ENCODE data around the gene DEFB108B. TPM values are rescaled to one million over a fixed set of nuclear protein-coding genes. Genes with fewer than 3 reads are reported as not detected.
A peak's percentile ranks its signal among the peaks of the same experiment; 100 is the strongest.
"Not testable (repeated sequence)": the region's sequence is repeated elsewhere in the genome, so short reads cannot be mapped to it uniquely, and the experiment has no call there.

DEFB108B gene
- total and polyA plus RNA-seq, 7 donors: not detected

DNA sequence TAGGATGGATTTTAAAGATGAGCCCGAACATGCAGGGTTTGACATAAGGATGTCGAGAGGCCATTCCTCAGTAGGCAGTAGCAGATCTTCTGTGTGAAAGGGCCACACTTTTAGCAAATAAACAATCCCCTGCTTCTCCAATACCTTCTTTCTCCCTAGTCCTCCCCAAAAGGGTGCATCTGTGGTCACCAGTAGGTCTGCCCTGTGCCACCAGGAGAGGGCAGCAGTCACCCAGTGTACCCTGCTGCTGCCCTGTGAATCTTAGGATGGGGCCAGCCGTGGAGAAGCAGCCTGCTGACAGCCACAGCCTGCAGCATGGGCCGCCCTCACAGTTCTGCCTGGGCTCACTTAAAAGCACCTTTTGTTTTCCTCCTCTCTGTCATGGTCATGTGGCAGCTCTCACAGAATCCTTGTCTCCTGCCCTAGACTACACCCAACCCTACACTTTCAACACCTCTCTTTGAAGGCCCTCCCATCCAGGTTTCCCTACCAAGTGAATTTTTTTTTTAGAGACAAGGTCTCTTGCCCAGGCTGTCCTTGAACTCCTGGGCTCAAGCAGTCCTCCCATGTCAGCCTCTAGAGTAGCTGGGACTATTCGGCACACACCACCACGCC lies 40.3 kb upstream of the DEFB108B start:
- H3K27ac ChIP-seq; H3K4me1 ChIP-seq; H3K9me3 ChIP-seq; H3K36me3 ChIP-seq (ENCODE audit: insufficient read depth in 1 of 2, low read depth in 1 of 2); ATAC-seq; H3K4me3 ChIP-seq; H3K27me3 ChIP-seq (ENCODE audit: insufficient read depth in 3 of 3, low read length in 2 of 3); intact Hi-C loops (cut with DNase I): not testable (repeated sequence)
- WGBS, 3 donors: 68 to 90% (median 87%) methylated on average over 4 to 6 of the region's 6 CpGs
- peak; percentile 65 for TF ChIP-seq CTCF (IDR thresholded peaks at IDR 0.05)
- peak; percentile 49 to 67 for DNase-seq

DNA sequence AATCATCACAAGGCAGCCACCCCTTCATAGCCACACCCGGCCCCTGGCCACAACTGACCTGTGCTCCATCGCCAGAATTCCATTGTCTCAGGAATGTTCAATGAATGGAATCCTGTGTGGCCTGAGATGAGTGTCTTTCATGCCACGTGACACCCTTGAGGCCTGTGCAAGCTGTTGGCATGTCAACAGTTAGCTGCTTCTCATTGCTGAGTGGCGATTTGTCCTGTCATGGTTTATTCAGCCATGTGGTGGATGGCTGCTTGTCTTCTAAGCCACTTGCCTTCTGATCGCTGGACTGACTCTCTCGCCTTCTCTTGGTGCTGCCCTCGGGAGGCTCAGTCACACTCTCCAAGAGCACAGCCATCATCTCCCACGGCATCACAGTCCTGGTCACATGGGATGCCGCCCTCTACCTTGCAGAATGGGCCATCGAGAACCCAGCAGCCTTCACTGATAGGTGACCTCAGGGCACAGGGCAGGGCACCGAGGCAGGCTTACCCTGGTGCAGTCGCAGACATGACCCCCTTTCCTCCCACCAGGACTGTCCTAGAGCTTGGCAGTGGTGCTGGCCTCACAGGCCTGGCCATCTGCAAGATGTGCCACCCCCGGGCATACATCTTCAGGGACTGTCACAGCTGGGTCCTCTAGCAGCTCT lies 38.5 kb upstream of the DEFB108B start:
- ATAC-seq; H3K27me3 ChIP-seq (ENCODE audit: insufficient read depth in 3 of 3, low read length in 2 of 3); intact Hi-C loops (cut with DNase I); H3K9me3 ChIP-seq; H3K4me3 ChIP-seq; H3K27ac ChIP-seq; DNase-seq; H3K36me3 ChIP-seq (ENCODE audit: insufficient read depth in 1 of 2, low read depth in 1 of 2); H3K4me1 ChIP-seq: not testable (repeated sequence)
- 74 to 80% (median 80%) methylated on average over 13 of the region's 13 CpGs for WGBS, 3 donors

GRCh38 chr11:71795236-71795635 lies 37.8 kb upstream of the DEFB108B start:
- 86 to 92% (median 88%) methylated on average over 5 of the region's 5 CpGs for WGBS, 3 donors
- DNase-seq; H3K36me3 ChIP-seq (ENCODE audit: insufficient read depth in 1 of 2, low read depth in 1 of 2); H3K27ac ChIP-seq; intact Hi-C loops (cut with DNase I); ATAC-seq; H3K4me3 ChIP-seq; H3K27me3 ChIP-seq (ENCODE audit: insufficient read depth in 3 of 3, low read length in 2 of 3); H3K9me3 ChIP-seq; H3K4me1 ChIP-seq: not testable (repeated sequence)

- H3K4me3 ChIP-seq; H3K4me1 ChIP-seq; H3K36me3 ChIP-seq (ENCODE audit: insufficient read depth in 1 of 2, low read depth in 1 of 2); ATAC-seq; H3K9me3 ChIP-seq; DNase-seq; intact Hi-C loops (cut with DNase I); H3K27ac ChIP-seq; H3K27me3 ChIP-seq (ENCODE audit: insufficient read depth in 3 of 3, low read length in 2 of 3): not testable (repeated sequence)
- 67 to 76% (median 74%) methylated on average over 16 of the region's 16 CpGs for WGBS, 3 donors
Measured at GRCh38 chr11:71796016-71796415, 37.0 kb upstream of the DEFB108B start.

DNA sequence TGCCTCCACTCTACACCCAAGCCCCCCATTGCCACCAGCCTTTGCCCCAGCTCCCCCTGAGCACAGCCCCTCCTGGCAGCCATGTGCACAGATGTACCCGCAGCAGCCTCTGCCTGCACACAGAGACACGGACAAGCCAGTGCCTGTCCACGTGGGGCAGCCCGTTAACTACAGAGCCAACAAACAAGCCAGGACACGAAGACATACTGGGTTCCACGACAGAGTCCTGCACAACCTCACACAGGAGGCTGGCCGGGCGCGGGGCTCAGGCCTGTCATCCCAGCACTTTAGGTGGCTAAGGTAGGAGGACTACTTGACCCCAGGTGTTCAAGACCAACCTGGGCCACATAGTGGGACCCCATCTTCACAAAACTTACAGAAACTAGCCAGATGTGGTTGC lies 36.2 kb upstream of the DEFB108B start:
- ATAC-seq; H3K4me3 ChIP-seq; H3K27ac ChIP-seq; intact Hi-C loops (cut with DNase I); H3K4me1 ChIP-seq; H3K9me3 ChIP-seq; DNase-seq; H3K27me3 ChIP-seq (ENCODE audit: insufficient read depth in 3 of 3, low read length in 2 of 3); H3K36me3 ChIP-seq (ENCODE audit: insufficient read depth in 1 of 2, low read depth in 1 of 2): not testable (repeated sequence)
- WGBS, 3 donors: 95 to 97% (median 97%) methylated on average over 8 to 9 of the region's 9 CpGs

DNA sequence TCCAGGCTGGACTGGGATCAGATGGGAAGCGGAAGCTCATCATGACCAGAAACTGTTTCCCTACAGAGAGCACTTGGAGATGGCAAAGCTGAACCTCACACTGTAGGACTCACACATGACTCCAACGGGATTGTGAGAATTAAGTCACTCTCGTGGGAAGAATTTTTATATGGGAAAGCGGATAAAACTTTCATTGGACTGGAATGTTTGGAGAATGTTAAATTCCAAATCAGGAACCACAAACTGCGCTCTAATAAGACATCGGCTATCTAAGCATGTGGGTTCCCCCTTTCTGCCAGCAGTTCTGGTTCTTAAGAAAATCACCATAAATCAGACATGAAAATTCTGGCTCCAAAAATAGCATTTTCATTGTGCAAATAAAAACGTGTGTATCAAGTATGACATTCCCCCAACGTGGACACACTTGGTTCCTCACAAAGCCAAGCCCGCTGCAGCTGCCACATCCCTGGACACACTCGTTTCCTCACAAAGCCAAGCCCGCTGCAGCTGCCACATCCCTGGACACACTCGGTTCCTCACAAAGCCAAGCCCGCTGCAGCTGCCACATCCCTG lies 33.4 kb upstream of the DEFB108B start:
- H3K36me3 ChIP-seq (ENCODE audit: insufficient read depth in 1 of 2, low read depth in 1 of 2); H3K9me3 ChIP-seq; H3K27ac ChIP-seq; ATAC-seq; H3K27me3 ChIP-seq (ENCODE audit: insufficient read depth in 3 of 3, low read length in 2 of 3); intact Hi-C loops (cut with DNase I); H3K4me1 ChIP-seq; H3K4me3 ChIP-seq; DNase-seq: not testable (repeated sequence)
- 45 to 60% (median 49%) methylated on average over 13 of the region's 13 CpGs for whole genome bisulfite sequencing, 3 donors

GRCh38 chr11:71800335-71800953 lies 32.6 kb upstream of the DEFB108B start:
- H3K36me3 ChIP-seq (ENCODE audit: insufficient read depth in 1 of 2, low read depth in 1 of 2); intact Hi-C loops (cut with DNase I); H3K4me3 ChIP-seq; H3K27ac ChIP-seq; H3K9me3 ChIP-seq; ATAC-seq; H3K27me3 ChIP-seq (ENCODE audit: insufficient read depth in 3 of 3, low read length in 2 of 3); H3K4me1 ChIP-seq: not testable (repeated sequence)
- peak; percentile 67 to 81 for DNase-seq
- 35 to 45% (median 38%) methylated on average over 13 of the region's 13 CpGs for WGBS, 3 donors
- peak; percentile 46 for TF ChIP-seq CTCF (IDR thresholded peaks at IDR 0.05)

GRCh38 chr11:71801026-71801425 lies 32.0 kb upstream of the DEFB108B start:
- ATAC-seq; H3K9me3 ChIP-seq; H3K4me3 ChIP-seq; H3K27ac ChIP-seq; H3K27me3 ChIP-seq (ENCODE audit: insufficient read depth in 3 of 3, low read length in 2 of 3); intact Hi-C loops (cut with DNase I); H3K36me3 ChIP-seq (ENCODE audit: insufficient read depth in 1 of 2, low read depth in 1 of 2); DNase-seq; H3K4me1 ChIP-seq: not testable (repeated sequence)
- 90 to 93% (median 92%) methylated on average over 2 of the region's 2 CpGs for WGBS, 3 donors

GRCh38 chr11:71802874-71803273 lies 30.1 kb upstream of the DEFB108B start:
- H3K9me3 ChIP-seq; H3K27me3 ChIP-seq (ENCODE audit: insufficient read depth in 3 of 3, low read length in 2 of 3); H3K36me3 ChIP-seq (ENCODE audit: insufficient read depth in 1 of 2, low read depth in 1 of 2); H3K4me3 ChIP-seq; DNase-seq; intact Hi-C loops (cut with DNase I); ATAC-seq; H3K27ac ChIP-seq; H3K4me1 ChIP-seq: not testable (repeated sequence)
- 80 to 83% (median 83%) methylated on average over 7 of the region's 7 CpGs for WGBS, 3 donors
